GM10847 (cell line): ENCODE data around the gene MEIS2.

ENCODE experiments used
- POLR2A ChIP-seq: IDR thresholded peaks from 2 replicates; pipeline ENCODE4 v1.6.1; 2011; ENCODE audit not compliant: insufficient read length; ENCODE audit errors: extremely low read depth

Gene MEIS2

DNA sequence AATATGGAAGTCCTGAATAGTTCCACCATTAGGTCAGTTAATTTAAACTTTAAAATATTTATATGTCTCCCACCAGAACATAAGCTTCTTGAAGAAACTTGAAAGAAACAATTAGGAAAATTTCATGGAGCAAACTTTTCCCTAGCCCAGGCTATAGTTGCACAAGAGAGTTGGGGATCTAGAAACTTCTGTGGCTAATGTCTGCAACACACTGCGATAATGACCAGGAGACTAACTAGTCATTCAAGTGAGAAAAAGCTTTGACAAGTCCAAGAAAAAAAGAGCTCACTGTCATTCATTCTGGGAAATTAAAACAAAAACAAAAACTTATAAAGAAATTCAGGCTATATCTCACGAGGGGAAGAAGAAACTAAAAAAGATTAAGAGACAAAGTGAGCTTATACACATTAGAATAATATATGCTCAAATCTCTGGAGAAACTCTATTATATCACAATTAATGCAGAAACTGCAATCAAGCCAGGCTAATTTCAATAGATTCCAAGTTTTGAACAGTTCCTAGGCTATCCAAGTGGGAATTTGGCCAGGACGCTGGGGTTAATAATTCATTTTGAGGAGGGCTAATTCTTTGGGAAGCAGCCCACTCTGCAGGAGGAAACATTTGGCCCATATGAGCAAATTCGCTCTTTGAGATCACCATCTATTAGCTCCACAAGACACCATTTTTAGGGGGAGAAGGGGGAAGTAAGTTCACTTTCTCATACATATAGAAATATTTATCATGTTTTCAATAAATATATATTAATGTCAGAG lies 134.6 kb downstream of the MEIS2 start:
- TF ChIP-seq POLR2A = no peak

DNA sequence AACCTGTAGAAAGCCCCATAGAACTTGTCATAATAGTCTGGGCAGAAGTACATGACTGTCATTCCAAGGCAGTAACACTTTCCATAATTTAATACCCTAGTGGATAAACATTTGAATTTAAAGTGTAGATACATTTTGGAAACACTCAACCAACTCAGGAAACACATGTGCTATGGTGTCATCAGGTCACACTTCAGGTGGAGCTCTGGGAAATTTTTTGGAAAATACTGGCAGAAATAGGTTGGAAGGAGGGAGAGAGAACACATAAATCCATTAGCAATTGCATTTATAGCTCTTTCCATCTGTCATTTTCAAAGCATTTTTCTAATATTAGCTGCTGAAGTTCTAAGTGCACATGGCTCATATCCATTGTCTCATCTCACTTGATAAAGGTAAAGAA lies 135.7 kb downstream of the MEIS2 start:
- no peak for TF ChIP-seq POLR2A

- TF ChIP-seq POLR2A = no peak
Measured at GRCh38 chr15:36961956-36962355, 138.4 kb downstream of the MEIS2 start.

GRCh38 chr15:36960947-36961227 lies 139.5 kb downstream of the MEIS2 start:
- TF ChIP-seq POLR2A = no peak

GRCh38 chr15:36960179-36960946 lies 140.0 kb downstream of the MEIS2 start:
- TF ChIP-seq POLR2A = no peak

DNA sequence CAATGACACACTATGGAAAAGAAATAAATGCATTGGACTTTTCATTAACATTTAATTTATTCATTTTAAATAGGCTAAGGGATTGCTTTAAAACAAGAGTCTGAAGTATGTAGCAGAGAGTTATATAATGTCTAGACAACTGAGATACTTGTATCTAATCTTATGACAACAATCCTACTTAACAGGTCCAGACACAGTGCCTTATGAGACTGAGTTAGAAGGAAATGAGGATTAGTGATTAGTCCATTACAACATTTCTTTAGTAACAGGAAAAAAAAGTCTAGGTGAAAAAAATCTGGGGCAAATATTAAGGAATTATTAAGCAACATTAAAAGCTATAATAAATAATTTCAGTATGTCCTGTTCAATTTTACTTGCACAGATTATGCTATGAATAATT lies 140.6 kb downstream of the MEIS2 start:
- no peak for TF ChIP-seq POLR2A

- TF ChIP-seq POLR2A = no peak
Measured at GRCh38 chr15:36958606-36959005, 141.7 kb downstream of the MEIS2 start.

DNA sequence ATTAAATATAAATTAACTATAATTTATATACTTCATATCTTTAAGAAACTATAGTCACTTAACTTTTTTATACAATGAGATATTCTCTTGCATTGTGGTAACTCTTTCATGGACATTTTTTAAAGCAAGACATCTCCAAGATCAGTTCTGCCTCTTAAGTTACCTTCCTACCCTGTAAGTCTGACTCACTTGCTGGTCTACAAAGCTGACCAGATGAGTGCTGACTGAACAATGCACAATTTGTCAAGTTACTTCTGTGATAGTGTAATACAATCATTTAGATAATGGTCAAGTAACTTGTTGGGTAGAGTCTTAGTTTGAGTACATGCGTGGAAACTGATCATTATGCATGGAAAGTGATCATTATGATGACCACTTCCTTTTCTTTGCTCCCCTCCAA lies 145.9 kb downstream of the MEIS2 start:
- no peak for TF ChIP-seq POLR2A

GRCh38 chr15:36953346-36953745 lies 147.0 kb downstream of the MEIS2 start:
- no peak for TF ChIP-seq POLR2A

DNA sequence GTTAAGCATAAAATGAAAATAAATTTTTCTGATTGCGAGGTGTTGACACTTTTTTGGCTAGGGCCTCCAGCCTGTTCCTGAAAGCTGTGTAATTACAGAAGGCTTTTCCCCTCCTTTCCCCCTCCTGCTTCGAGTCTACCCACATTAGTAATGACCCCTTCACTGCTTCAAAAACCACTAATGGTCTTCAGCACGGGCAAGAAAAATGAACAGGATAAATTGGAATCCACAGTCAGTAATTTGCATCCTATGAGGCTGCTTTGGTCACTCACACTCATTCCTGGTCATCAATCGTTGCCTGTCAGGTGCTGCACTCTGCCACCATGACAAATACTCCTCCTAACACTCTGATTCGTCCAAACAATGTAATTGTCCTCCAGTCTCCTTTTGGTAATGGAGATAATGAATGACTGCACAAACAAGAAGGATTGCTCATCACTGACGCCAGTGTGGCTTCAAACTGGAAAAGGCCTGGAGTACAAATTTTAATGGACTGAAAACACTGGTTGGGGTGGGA lies 148.6 kb downstream of the MEIS2 start:
- no peak for TF ChIP-seq POLR2A

DNA sequence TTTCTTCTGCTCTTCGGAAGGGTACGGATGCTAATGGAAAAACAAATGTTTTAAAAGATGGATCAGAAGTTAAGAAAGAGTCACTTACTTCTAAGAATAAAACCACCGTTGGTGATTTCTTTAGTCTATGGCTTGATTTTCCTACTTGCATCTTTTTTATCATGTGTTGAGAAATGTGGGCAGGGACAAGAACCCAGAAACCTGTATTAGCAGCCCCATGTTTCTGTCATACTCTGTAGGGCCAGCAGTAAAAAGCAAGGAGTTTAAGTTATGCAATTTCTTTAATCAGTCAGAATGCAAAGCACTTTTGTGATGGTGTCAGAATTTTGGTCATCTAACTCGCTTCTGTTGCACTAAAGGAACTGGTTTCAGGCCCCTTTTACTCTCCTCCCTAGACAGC lies 150.0 kb downstream of the MEIS2 start:
- TF ChIP-seq POLR2A = no peak

- no peak for TF ChIP-seq POLR2A
Measured at GRCh38 chr15:36948982-36949381, 151.4 kb downstream of the MEIS2 start.

GRCh38 chr15:36947035-36947719 lies 153.2 kb downstream of the MEIS2 start:
- no peak for TF ChIP-seq POLR2A

- no peak for TF ChIP-seq POLR2A
Measured at GRCh38 chr15:36944442-36944841, 155.9 kb downstream of the MEIS2 start.

DNA sequence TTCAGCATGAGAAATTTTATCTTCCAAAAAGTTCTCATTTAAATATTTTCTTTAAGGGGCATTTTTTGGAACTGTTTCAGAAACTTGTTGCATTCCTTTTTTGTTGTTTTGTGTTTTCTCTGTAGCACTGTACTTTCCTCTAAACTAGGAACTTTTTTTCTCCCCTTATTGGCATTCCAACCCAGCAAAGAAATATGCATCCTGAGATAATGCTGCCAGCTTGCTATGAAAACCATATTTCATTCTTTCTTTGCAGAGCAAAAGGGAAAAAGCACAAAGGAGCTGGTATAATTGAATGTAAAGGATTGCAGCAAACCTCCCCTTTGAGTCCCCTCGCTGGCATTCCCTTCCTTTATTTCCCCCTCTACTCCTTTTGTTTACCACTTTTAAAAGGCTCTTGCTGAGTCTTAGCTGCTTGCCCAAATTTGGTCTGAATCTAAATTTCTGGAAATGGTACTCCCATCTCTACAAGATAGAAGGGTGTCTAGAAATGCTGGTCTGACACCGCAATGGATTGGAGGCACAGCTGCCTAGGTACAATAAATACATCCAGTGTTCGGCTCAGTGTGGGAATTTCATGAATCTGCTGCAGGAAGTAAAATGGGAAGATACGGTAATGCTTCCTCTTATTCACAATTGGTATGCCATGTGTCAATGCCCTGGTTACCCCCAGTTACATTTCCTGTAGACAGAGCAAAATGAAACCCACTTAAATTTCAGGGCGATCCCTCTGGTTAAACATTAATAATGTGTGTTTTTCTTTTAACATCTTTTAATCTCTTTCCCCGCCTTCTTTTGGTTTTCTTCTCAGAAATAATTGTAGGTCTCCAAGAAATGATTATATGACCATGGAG lies 156.6 kb downstream of the MEIS2 start:
- no peak for TF ChIP-seq POLR2A
